Chondrocyte (in vitro differentiated cells): ENCODE measurements around the gene POMGNT2. TPM values are rescaled to one million over a fixed set of nuclear protein-coding genes. Genes with fewer than 3 reads are reported as not detected.

Source experiments
- DNase-seq: peaks from one replicate; pipeline ENCODE4 v3.0.0; 2021; ENCODE audit warnings: mixed read lengths, low spot score
- H3K27ac Mint-ChIP-seq: one replicate; pipeline ENCODE4 v1.8.0; 2021; ENCODE audit warnings: mild to moderate bottlenecking, moderate library complexity, mixed read lengths; ENCODE audit not compliant: unreplicated experiment
- H3K27me3 Mint-ChIP-seq: 2 replicates; pipeline ENCODE4 v1.8.0; 2021; ENCODE audit warnings: low read depth, mixed read lengths
- H3K36me3 Mint-ChIP-seq: 2 replicates; pipeline ENCODE4 v1.8.0; 2021; ENCODE audit warnings: low read depth, mixed read lengths
- H3K4me1 Mint-ChIP-seq: 2 replicates; pipeline ENCODE4 v1.8.0; 2021; ENCODE audit warnings: low read depth, mild to moderate bottlenecking, mixed read lengths
- H3K4me3 Mint-ChIP-seq: one replicate; pipeline ENCODE4 v1.8.0; 2021; ENCODE audit warnings: mild to moderate bottlenecking, moderate library complexity, mixed read lengths; ENCODE audit not compliant: unreplicated experiment
- H3K9me3 Mint-ChIP-seq: 2 replicates; pipeline ENCODE4 v1.8.0; 2021; ENCODE audit warnings: low read depth, mixed read lengths
- CTCF ChIP-seq: fragments of 200-600 bp; sonication (generic); IDR thresholded peaks from 2 replicates; pipeline ENCODE4 v1.5.0; 2021; ENCODE audit warnings: antibody characterized with exemption, mild to moderate bottlenecking, moderate library complexity
- total RNA-seq: library from RNA; stranded (reverse); gene quantifications from 3 replicates; pipeline ENCODE4 v1.2.1, GENCODE V29; 2021

The POMGNT2 gene
- total RNA-seq, 1 donor from 2014 or later: 14.3 TPM

- Mint-ChIP-seq H3K36me3 (no peaks in the 10 kb centered on the region), H3K27ac (no peak overlapping the region), H3K4me1 (no peaks in the 10 kb centered on the region), H3K4me3 (no peak overlapping the region), H3K27me3 (no peaks in the 10 kb centered on the region), H3K9me3 (no peaks in the 10 kb centered on the region)
- no peak for TF ChIP-seq CTCF
- DNase-seq: no peak
Observed at GRCh38 chr3:43062564-43063040, 43.3 kb downstream of the POMGNT2 start.

GRCh38 chr3:43062040-43062563 is 43.8 kb downstream of the POMGNT2 start:
- no peak overlapping the region for H3K4me3 Mint-ChIP-seq
- H3K36me3 Mint-ChIP-seq: no peaks in the 10 kb centered on the region
- no peak for DNase-seq
- H3K27me3 Mint-ChIP-seq: no peaks in the 10 kb centered on the region
- H3K27ac Mint-ChIP-seq: no peak overlapping the region
- H3K9me3 Mint-ChIP-seq: no peaks in the 10 kb centered on the region
- H3K4me1 Mint-ChIP-seq: no peaks in the 10 kb centered on the region
- no peak for TF ChIP-seq CTCF

GRCh38 chr3:43061101-43061895 is 44.6 kb downstream of the POMGNT2 start:
- Mint-ChIP-seq H3K9me3 (no peaks in the 10 kb centered on the region), H3K36me3 (no peaks in the 10 kb centered on the region), H3K4me1 (no peaks in the 10 kb centered on the region), H3K27ac (no peak overlapping the region), H3K4me3 (no peak overlapping the region), H3K27me3 (no peaks in the 10 kb centered on the region)
- no peak for DNase-seq
- no peak for TF ChIP-seq CTCF

GRCh38 chr3:43059456-43059855 is 46.4 kb downstream of the POMGNT2 start:
- Mint-ChIP-seq H3K36me3 (no peaks in the 10 kb centered on the region), H3K27ac (no peak overlapping the region), H3K4me1 (no peaks in the 10 kb centered on the region), H3K27me3 (no peaks in the 10 kb centered on the region), H3K4me3 (no peak overlapping the region), H3K9me3 (no peaks in the 10 kb centered on the region)
- no peak for TF ChIP-seq CTCF
- no peak for DNase-seq

GRCh38 chr3:43055806-43056770 is 49.8 kb downstream of the POMGNT2 start:
- Mint-ChIP-seq H3K36me3 (peaks cover 2% of the 10 kb centered on the region), H3K27me3 (peaks cover 10% of the 10 kb centered on the region), H3K4me1 (no peaks in the 10 kb centered on the region)

More at GRCh38 chr3:43055806-43056770, 49.8 kb downstream of the POMGNT2 start:
- no peak overlapping the region for H3K27ac Mint-ChIP-seq
- H3K4me3 Mint-ChIP-seq: no peak overlapping the region
- no peak for DNase-seq
- H3K9me3 Mint-ChIP-seq: peaks cover 7% of the 10 kb centered on the region
- no peak for TF ChIP-seq CTCF
